ENCODE data around the gene FNDC3B.

DNA sequence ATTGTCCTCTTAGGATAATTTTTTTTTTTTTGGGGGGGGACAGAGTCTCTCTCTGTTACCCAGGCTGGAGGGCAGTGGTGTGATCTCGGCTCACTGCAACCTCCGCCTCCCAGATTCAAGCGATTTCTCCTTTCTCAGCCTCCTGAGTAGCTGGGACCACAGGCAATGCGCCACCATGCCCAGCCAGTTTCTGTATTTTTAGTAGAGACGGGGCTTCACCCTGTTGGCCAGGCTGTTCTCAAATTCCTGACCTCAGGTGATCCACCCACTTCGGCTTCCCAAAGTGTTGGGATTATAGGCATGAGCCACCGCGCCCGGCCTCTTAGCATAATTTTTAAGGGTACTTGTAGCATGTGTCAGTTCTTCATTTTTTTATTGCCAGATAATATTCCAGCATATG, 122.6 kb downstream of the FNDC3B start:
- TF ChIP-seq CTCF (IDR thresholded peaks at IDR 0.05; ENCODE audit: low read length) = no peak
- TF ChIP-seq EZH2 (optimal IDR thresholded peaks at IDR 0.05; ENCODE audit: low read depth, low read length) = no peak
